A549 (cell line): ENCODE data around the gene NUAK1.

ENCODE experiments used
- CEBPB ChIP-seq, 2 experiments: fragments of >200 bp in 1 of 2; sonication (Bioruptor Twin) in 1 of 2; formaldehyde crosslinking in 1 of 2; IDR thresholded peaks; 2 replicates each; pipeline ENCODE4 v1.6.1; 2012 to 2016
- CTCF ChIP-seq: fragments of >200 bp; sonication (Bioruptor Twin); formaldehyde crosslinking; IDR thresholded peaks from 3 replicates; pipeline ENCODE4 v1.5.1; 2016
- ELK1 ChIP-seq: fragments of 150-350 bp; IDR thresholded peaks from 2 replicates; pipeline ENCODE4 v1.6.1; 2014; ENCODE audit warnings: low read depth, mild to moderate bottlenecking, low read length
- EP300 ChIP-seq, 2 experiments: fragments of >200 bp; sonication (Bioruptor Twin); formaldehyde crosslinking; IDR thresholded peaks; 2 replicates in 1 of 2; 3 replicates in 1 of 2; pipeline ENCODE4 v1.6.1; 2016 to 2017
- MAZ ChIP-seq: fragments of 150-350 bp; IDR thresholded peaks from 2 replicates; pipeline ENCODE4 v1.6.1; 2014; ENCODE audit warnings: antibody characterized with exemption, low read depth, low read length, borderline replicate concordance
- MYC ChIP-seq: IDR thresholded peaks from 2 replicates; pipeline ENCODE4 v1.6.1; 2012; ENCODE audit warnings: mild to moderate bottlenecking, inconsistent platforms, low read length, improper control_type of control experiment, borderline replicate concordance

- TF ChIP-seq CTCF: no peak
- no peak for TF ChIP-seq MAZ
- no peak for TF ChIP-seq EP300 (IDR thresholded peaks at IDR 0.05)
- TF ChIP-seq MYC: no peak
- no peak for TF ChIP-seq ELK1
- TF ChIP-seq CEBPB (IDR thresholded peaks at IDR 0.05): no peak
Measured at GRCh38 chr12:106020736-106021135, 118.0 kb downstream of the NUAK1 start.
